ENCODE measurements around the gene CFAP410. TPM values are rescaled to one million over a fixed set of nuclear protein-coding genes. Genes with fewer than 3 reads are reported as not detected.
"Not testable (repeated sequence)": the region's sequence is repeated elsewhere in the genome, so short reads cannot be mapped to it uniquely, and the experiment has no call there.

The CFAP410 gene
- total RNA-seq, 8 experiments from 2014 or later, result 12.5 to 19.0 (median 16.7) TPM

- ATAC-seq (replicated peaks in 6 of 8); H3K27ac ChIP-seq; H3K4me3 ChIP-seq: not testable (repeated sequence)
- H3K4me1 ChIP-seq (replicated peaks in 1 of 2), result peaks cover 14 to 16% of the 10 kb centered on the region in 2 donors
- 48 to 87% (median 71%) methylated on average over 2 to 8 of the region's 8 CpGs; no CpG with 5 or more reads in 2 of the 10 experiments for WGBS, 10 experiments
- in situ Hi-C loops (cut with MboI; ENCODE audit: low pct_unique_long_range_greater_than_20kb in 2 of 9, low sequenced_read_pairs in 9 of 9, unreplicated experiment in 9 of 9), result loop anchor here in 1 of 9 experiments (25.0 kb wide), 1 partner anchor 444 kb away; no protein-coding TSS in a partner anchor
These were observed 3.8 kb upstream of the CFAP410 start for GRCh38 chr21:44342981-44343380.

GRCh38 chr21:44341726-44342458 lies 2.7 kb upstream of the CFAP410 start:
- ATAC-seq (replicated peaks in 6 of 8); H3K4me3 ChIP-seq; H3K27ac ChIP-seq: not testable (repeated sequence)
- H3K4me1 ChIP-seq (replicated peaks in 1 of 2), result peaks cover 19% of the 10 kb centered on the region in 2 donors
- WGBS, 10 experiments, result 20 to 87% (median 75%) methylated on average over 1 to 7 of the region's 12 CpGs; no CpG with 5 or more reads in 3 of the 10 experiments
- in situ Hi-C loops (cut with MboI; ENCODE audit: low pct_unique_long_range_greater_than_20kb in 2 of 9, low sequenced_read_pairs in 9 of 9, unreplicated experiment in 9 of 9), result loop anchor here in 1 of 9 experiments (25.0 kb wide), 1 partner anchor 445 kb away; no protein-coding TSS in a partner anchor

GRCh38 chr21:44337941-44338895 lies 972 bp downstream of the CFAP410 start:
- peak; percentile 6 to 66 (median 48) for ATAC-seq (replicated peaks in 6 of 8)
- WGBS, 10 experiments, result 6 to 71% (median 13%) methylated on average over 1 to 10 of the region's 47 CpGs; no CpG with 5 or more reads in 2 of the 10 experiments
- H3K27ac ChIP-seq, result peak overlapping the region; percentile 76 to 78
- peaks cover 11 to 19% of the 10 kb centered on the region in 2 donors for H3K4me1 ChIP-seq (replicated peaks in 1 of 2)
- in situ Hi-C loops (cut with MboI; ENCODE audit: low pct_unique_long_range_greater_than_20kb in 2 of 9, low sequenced_read_pairs in 9 of 9, unreplicated experiment in 9 of 9), result loop anchor here in 1 of 9 experiments (25.0 kb wide), 1 partner anchor 449 kb away; no protein-coding TSS in a partner anchor
- H3K4me3 ChIP-seq, result peak overlapping the region; percentile 44 to 54 (median 48)

- in situ Hi-C loops (cut with MboI; ENCODE audit: low pct_unique_long_range_greater_than_20kb in 2 of 9, low sequenced_read_pairs in 9 of 9, unreplicated experiment in 9 of 9), result loop anchor here in 1 of 9 experiments (25.0 kb wide), 1 partner anchor 450 kb away; no protein-coding TSS in a partner anchor
- 32 to 100% (median 90%) methylated on average over 1 to 3 of the region's 3 CpGs; no CpG with 5 or more reads in 1 of the 10 experiments for WGBS, 10 experiments
- no peak for ATAC-seq (replicated peaks in 6 of 8)
- no peak overlapping the region for H3K27ac ChIP-seq
- H3K4me1 ChIP-seq (replicated peaks in 1 of 2), result peaks cover 11 to 19% of the 10 kb centered on the region in 2 donors
- H3K4me3 ChIP-seq, result peak overlapping the region in 1 of 5 donors; percentile 45
These were observed 1.7 kb downstream of the CFAP410 start for GRCh38 chr21:44337449-44337848.

GRCh38 chr21:44335266-44336059 lies 3.7 kb downstream of the CFAP410 start:
- Histone ChIP-seq H3K4me1 (replicated peaks in 1 of 2) (peaks cover 11 to 19% of the 10 kb centered on the region in 2 donors), H3K27ac (no peak overlapping the region), H3K4me3 (no peak overlapping the region)
- WGBS, 10 experiments, result 80 to 100% methylated on average over 1 to 4 of the region's 24 CpGs; no CpG with 5 or more reads in 8 of the 10 experiments
- no peak for ATAC-seq (replicated peaks in 6 of 8)
- in situ Hi-C loops (cut with MboI; ENCODE audit: low pct_unique_long_range_greater_than_20kb in 2 of 9, low sequenced_read_pairs in 9 of 9, unreplicated experiment in 9 of 9), result loop anchor here in 1 of 9 experiments (25.0 kb wide), 1 partner anchor 452 kb away; no protein-coding TSS in a partner anchor

- H3K27ac ChIP-seq, result no peak overlapping the region
- H3K4me1 ChIP-seq (replicated peaks in 1 of 2), result peaks cover 6 to 11% of the 10 kb centered on the region in 2 donors
- 90 to 100% (median 96%) methylated on average over 2 to 6 of the region's 26 CpGs; no CpG with 5 or more reads in 6 of the 10 experiments for WGBS, 10 experiments
- in situ Hi-C loops (cut with MboI; ENCODE audit: low pct_unique_long_range_greater_than_20kb in 2 of 9, low sequenced_read_pairs in 9 of 9, unreplicated experiment in 9 of 9), result loop anchor here in 1 of 9 experiments (25.0 kb wide), 1 partner anchor 453 kb away; no protein-coding TSS in a partner anchor
- no peak for ATAC-seq (replicated peaks in 6 of 8)
- no peak overlapping the region for H3K4me3 ChIP-seq
These were observed 4.7 kb downstream of the CFAP410 start for GRCh38 chr21:44334329-44335030.

- no peak overlapping the region for H3K27ac ChIP-seq
- WGBS, 10 experiments, result 55 to 95% (median 85%) methylated on average over 4 to 7 of the region's 45 CpGs; no CpG with 5 or more reads in 7 of the 10 experiments
- in situ Hi-C loops (cut with MboI; ENCODE audit: low pct_unique_long_range_greater_than_20kb in 2 of 9, low sequenced_read_pairs in 9 of 9, unreplicated experiment in 9 of 9), result loop anchor here in 1 of 9 experiments (25.0 kb wide), 1 partner anchor 454 kb away; no protein-coding TSS in a partner anchor
- H3K4me1 ChIP-seq (replicated peaks in 1 of 2), result peaks cover 6 to 11% of the 10 kb centered on the region in 2 donors
- H3K4me3 ChIP-seq, result no peak overlapping the region
- ATAC-seq (replicated peaks in 6 of 8), result no peak
These were observed 5.5 kb downstream of the CFAP410 start for GRCh38 chr21:44333509-44334328.

GRCh38 chr21:44332965-44333364 lies 6.2 kb downstream of the CFAP410 start:
- no peak for ATAC-seq (replicated peaks in 6 of 8)
- H3K4me1 ChIP-seq (replicated peaks in 1 of 2), result peaks cover 5 to 7% of the 10 kb centered on the region in 2 donors
- in situ Hi-C loops (cut with MboI; ENCODE audit: low pct_unique_long_range_greater_than_20kb in 2 of 9, low sequenced_read_pairs in 9 of 9, unreplicated experiment in 9 of 9), result loop anchor here in 1 of 9 experiments (25.0 kb wide), 1 partner anchor 454 kb away; no protein-coding TSS in a partner anchor
- 90 to 100% (median 97%) methylated on average over 1 to 14 of the region's 22 CpGs; no CpG with 5 or more reads in 7 of the 10 experiments for whole genome bisulfite sequencing, 10 experiments
- H3K27ac ChIP-seq, result no peak overlapping the region
- H3K4me3 ChIP-seq, result no peak overlapping the region

- Histone ChIP-seq H3K27ac (no peak overlapping the region), H3K4me3 (no peak overlapping the region), H3K4me1 (replicated peaks in 1 of 2) (peaks cover 0 to under 1% of the 10 kb centered on the region in 2 donors)
- ATAC-seq (replicated peaks in 6 of 8), result no peak
- in situ Hi-C loops (cut with MboI; ENCODE audit: low pct_unique_long_range_greater_than_20kb in 2 of 9, low sequenced_read_pairs in 9 of 9, unreplicated experiment in 9 of 9), result loop anchor here in 1 of 9 experiments (25.0 kb wide), 1 partner anchor 455 kb away; no protein-coding TSS in a partner anchor
- 83 to 100% (median 90%) methylated on average over 1 to 14 of the region's 17 CpGs; no CpG with 5 or more reads in 7 of the 10 experiments for WGBS, 10 experiments
These were observed 6.8 kb downstream of the CFAP410 start for GRCh38 chr21:44332383-44332782.

- in situ Hi-C loops (cut with MboI; ENCODE audit: low pct_unique_long_range_greater_than_20kb in 2 of 9, low sequenced_read_pairs in 9 of 9, unreplicated experiment in 9 of 9), result loop anchor here in 1 of 9 experiments (25.0 kb wide), 1 partner anchor 456 kb away; no protein-coding TSS in a partner anchor
These were observed 7.4 kb downstream of the CFAP410 start for GRCh38 chr21:44331650-44332307.

More at GRCh38 chr21:44331650-44332307, 7.4 kb downstream of the CFAP410 start:
- peak; percentile 12 to 79 (median 44) for ATAC-seq (replicated peaks in 6 of 8)
- Histone ChIP-seq H3K4me3 (no peak overlapping the region), H3K4me1 (replicated peaks in 1 of 2) (no peaks in the 10 kb centered on the region), H3K27ac (no peak overlapping the region)
- 17 to 95% (median 69%) methylated on average over 2 to 10 of the region's 20 CpGs; no CpG with 5 or more reads in 3 of the 10 experiments for WGBS, 10 experiments
